KOPT-K1 (cell line): ENCODE measurements around the gene CROCC.
"Not testable (repeated sequence)": the region's sequence is repeated elsewhere in the genome, so short reads cannot be mapped to it uniquely, and the experiment has no call there.

Experiments
- H3K27ac ChIP-seq: fragments of 200-600 bp; sonication (generic); 2 replicates; pipeline ENCODE4 v1.5.1; 2016; ENCODE audit warnings: antibody characterized with exemption, mild to moderate bottlenecking, low read depth, low read length; ENCODE audit not compliant: poor library complexity, severe bottlenecking
- H3K36me3 ChIP-seq: fragments of 200-600 bp; sonication (generic); 2 replicates; pipeline ENCODE4 v1.5.1; 2017; ENCODE audit warnings: antibody characterized with exemption, mild to moderate bottlenecking, low read length, moderate library complexity; ENCODE audit not compliant: insufficient read depth
- H3K9me3 ChIP-seq: fragments of 200-600 bp; sonication (generic); 2 replicates; pipeline ENCODE4 v1.5.1; 2017; ENCODE audit warnings: antibody characterized with exemption, low read length, mild to moderate bottlenecking; ENCODE audit not compliant: insufficient read depth, poor library complexity, severe bottlenecking

The CROCC gene

DNA sequence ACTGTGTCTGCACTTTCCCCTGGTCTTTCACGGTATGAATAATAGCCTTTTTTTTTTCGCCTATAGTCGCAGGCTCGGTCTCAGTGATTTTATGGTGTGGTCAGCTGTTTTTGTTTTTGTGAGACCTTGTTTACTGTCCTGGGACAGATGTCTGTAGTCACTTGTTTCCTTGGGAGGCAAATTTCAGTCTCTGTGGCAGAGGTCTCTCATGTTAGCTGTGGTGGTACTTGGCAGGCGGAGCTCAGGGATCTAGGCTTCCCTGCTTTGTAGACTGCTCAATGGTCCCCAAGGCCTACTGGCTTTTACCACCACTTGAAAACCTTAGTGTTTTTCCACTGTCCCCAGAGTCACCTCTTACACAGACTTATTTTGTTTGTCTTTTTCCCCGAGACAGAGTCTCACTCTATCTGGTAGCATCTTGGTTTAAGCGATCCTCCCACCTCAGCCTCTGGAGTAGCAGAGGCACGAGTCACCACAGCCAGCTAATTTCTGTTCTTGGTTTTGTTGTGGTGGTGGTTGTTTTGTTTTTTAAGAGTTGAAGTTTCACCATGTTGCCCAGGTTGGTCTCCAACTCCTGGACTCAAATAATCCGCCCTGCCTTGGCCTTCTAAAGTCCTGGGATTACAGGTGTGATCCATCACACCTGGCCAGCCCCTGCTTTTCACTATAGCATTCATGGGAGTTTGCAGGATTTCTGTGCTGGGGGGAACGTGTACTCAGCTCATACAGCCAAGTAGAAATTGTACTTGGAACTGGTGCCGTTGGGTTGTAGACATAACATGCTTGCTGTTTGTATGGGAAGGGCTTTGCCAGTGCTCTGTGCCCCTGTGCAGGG lies 15.6 kb upstream of the CROCC start:
- Histone ChIP-seq H3K36me3 (no peaks in the 10 kb centered on the region), H3K27ac (peak overlapping the region; percentile 44)

DNA sequence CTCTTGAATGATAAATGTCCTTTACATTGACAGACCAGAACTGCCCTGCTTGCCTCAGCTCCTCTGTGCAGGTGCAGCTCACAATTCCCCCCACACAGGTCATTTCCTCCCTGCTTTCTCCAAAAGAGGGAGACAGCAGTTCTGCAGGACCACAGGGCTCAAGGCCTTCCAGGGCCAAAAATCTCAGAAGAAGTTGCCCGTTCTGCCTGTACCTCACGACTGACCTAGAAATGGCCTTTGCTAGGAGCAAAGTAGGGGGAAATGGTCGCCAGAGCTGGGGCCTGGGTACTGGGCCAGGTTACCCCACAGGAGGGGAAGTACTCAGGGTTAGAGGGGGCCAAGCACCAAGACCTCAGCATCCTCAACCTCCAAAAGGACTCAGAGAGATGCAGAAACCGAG lies 14.9 kb upstream of the CROCC start:
- Histone ChIP-seq H3K27ac (no peak overlapping the region), H3K9me3 (no peaks in the 10 kb centered on the region), H3K36me3 (no peaks in the 10 kb centered on the region)

More for the DNA sequence above, 15.6 kb upstream of the CROCC start:
- no peaks in the 10 kb centered on the region for H3K9me3 ChIP-seq

DNA sequence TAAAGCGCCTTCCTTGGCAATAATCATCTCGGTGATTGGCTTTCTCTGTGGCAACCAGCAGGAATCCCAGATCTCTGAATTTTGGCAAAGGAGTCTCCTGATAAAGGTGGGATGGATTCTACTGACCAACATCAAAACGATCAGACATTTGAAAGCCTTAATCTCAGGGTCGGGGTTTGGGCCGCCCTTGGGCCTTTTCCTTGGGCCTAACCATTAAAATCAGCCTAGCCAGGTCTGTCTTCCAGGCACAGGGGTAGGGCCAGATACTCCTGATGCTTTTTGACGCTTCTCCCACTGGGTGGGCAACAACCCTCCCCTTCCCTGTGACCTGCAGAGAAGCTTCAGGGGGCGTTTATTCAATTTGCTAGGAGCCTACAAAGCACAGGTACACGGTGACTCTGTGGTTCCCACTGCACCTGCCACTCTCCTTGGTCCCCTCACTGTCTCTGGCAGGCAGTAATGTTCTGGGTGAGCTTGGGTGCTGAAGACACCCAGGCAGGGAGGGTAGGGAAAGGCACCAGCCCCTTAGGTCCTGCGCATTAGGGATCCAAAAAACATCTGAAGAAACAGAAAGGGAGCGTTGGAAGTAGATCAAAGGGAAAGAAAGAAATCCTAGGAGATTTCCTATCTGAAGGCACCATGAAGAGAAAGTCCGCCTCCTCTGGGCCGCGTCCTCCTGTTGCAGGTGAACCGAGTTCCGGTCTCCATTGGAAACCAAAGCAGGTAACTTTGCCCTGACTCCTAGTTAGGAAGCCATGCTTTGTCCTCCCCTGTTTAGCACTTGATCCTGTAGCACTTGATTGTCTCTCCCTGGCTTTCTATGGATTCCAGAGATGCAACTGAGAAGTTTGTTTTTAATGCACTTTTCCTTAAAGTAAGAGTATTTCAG lies 13.6 kb upstream of the CROCC start:
- Histone ChIP-seq H3K9me3 (no peaks in the 10 kb centered on the region), H3K27ac (no peak overlapping the region), H3K36me3 (no peaks in the 10 kb centered on the region)

DNA sequence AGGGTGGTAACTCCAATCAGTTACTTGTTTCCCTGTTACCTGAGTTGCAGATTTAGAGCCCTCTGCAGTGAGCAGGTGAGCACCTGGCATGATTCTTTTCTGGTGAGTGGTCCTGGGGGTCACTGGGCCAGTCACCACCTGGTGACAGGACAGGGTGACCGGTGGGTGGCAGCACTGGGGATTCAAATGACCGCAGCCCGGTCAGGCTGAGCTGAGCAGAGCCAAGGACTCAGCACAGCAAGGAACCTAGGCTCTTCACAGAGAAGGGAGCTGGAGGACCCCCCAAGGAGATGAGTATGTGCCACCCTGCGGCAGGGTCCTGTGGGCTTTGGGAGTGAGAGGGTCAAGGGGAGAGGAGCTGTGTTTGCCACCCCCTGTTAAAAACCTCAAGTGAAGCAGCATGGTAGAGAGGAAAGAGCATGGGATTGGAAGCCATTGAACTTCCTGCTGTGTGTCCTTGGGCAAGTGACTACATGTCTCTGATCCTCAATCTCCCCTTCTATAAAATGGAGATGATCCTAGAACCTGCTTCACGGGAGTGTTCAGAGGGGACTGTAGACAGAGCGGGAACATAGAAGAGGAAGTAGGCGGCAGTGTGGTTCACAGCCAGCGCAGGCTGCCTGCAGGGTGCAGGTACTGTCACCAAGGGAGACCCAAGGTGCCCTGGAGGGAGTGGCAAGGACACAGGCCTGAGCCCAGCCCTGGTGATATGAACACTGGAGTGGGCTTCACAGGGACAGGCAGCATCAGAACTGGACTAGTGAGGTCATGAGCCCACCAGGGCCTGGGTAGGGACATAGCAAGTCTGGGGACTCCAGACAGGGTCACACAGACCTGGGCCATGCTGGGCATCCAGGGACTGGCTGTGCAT lies 9.6 kb upstream of the CROCC start:
- not testable (repeated sequence) for H3K36me3 ChIP-seq, H3K27ac ChIP-seq, H3K9me3 ChIP-seq

DNA sequence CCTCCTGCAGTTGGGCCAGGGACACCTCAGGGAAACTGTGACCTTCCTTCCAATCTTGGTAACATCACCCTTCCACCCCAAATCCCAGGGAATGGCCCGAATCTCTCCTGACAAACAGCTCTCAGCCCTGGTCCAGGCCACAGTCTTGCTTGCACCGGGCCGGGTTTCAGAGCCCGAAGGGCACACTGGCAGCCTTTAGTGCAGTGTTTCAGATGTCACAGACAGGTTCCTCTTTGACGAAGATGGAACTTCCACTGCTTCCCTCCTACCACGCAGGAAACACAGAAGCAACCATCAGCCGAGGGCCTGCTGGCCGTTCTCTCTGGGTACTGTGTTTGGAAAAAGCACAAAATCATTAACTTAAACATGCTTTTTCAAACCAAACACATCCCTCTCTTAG lies 9.0 kb upstream of the CROCC start:
- H3K27ac ChIP-seq: not testable (repeated sequence)

DNA sequence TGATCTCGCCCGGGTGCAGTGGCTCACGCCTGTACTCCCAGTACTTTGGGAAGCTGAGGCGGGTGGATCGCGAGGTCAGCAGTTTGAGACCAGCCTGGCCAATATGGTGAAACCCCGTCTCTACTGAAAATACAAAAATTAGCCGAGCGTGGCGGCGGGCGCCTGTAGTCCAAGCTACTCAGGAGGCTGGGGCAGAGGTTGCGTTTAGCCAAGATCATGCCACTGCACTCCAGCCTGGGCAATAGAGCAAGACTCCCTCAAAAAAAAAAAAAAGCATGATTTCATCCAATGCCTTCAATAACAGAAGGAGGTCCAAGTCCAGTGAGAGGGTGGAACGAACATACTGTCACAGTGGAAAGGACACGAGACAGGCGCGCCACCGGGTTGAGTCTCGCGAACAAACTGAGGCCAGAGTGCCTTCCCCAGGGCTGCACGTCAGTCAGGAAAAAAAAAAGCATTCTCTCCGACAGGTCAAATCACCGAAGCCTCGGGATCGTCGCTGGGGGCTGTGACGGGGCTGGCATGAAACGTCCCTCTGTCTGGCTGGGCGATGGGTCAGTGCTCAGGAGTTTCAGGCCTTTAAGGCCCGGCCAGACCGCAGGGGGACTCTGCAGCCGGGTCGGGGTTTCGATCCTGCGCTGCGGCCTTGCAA lies 8.4 kb upstream of the CROCC start:
- Histone ChIP-seq H3K27ac (peak overlapping the region; percentile 31), H3K9me3 (no peaks in the 10 kb centered on the region), H3K36me3 (no peaks in the 10 kb centered on the region)

More for the DNA sequence above, 9.0 kb upstream of the CROCC start:
- H3K9me3 ChIP-seq, H3K36me3 ChIP-seq: not testable (repeated sequence)

DNA sequence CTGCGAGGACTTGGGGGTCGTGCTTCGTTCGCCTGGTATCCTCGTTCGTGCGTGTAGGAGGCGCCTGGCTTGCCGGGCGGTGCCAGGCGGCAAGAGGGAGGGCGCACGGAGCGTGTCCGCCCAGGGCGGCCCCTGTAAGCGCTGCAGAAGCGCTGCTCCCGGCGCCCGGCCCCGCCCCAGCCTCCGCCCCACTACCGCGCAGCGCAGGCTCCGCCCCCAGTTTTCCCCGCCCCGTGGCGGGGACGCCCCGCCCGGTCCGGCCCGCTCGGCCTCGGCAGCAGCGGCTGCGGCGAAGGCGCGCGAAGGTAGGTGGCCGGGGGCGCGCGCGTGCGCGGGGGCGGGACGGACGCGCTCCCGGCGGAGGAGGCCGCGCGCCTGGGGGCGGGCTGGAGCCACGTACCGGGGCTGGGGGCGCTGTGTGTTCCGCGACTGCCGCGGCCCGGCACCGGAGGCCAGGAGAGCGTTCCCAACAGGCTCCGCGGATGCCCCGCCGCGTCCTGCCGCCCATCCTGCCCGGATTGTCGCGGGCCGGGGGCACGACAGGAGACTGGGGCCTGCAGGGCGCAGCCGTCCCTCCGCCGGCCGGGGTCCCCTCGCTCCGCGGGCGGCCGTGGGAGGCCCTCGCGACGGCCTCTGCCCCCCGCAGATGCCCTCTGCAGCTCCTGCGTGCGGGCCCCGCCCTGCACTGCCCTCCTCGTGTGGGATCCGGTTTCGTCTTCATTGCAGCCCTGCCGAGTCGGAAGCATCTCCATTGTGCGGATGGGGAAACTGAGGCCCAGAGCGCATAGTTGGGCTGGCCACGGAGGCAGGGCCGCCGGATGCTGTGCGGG lies 7.7 kb upstream of the CROCC start:
- Histone ChIP-seq H3K36me3 (no peaks in the 10 kb centered on the region), H3K9me3 (no peaks in the 10 kb centered on the region), H3K27ac (peak overlapping the region; percentile 41)

DNA sequence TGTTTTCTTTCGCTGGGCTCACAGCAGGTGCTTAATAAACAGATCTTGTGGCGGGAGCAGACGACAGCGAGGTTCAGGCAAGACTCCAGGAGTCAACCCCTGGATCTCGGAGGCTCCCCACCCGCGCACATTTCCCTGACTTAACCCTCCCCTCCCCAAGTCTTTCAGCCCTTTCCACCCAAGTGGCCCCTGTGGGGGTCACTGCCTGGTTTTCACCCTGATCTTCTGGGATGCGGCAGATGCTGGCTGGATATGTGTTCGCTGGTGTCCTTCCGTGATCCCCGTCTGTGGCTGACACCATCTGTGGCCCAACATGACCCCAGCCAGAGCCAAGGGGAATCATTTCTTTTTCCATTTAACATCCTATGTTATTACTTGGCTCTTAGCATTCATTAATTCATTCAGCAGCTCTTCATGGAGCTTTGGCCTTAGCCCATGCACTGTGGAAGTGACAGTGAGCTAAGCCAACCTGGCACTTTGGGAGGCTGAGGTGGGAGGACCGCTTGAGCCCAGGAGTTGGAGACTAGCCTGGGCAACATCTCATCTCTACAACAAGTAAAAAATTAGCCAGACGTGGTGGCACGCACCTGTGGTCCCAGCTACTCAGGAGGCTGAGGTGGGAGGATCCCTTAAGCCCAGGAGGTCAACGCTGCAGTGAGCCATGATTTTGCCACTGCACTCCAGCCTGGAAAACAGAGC lies 6.7 kb upstream of the CROCC start:
- not testable (repeated sequence) for H3K9me3 ChIP-seq, H3K27ac ChIP-seq, H3K36me3 ChIP-seq

DNA sequence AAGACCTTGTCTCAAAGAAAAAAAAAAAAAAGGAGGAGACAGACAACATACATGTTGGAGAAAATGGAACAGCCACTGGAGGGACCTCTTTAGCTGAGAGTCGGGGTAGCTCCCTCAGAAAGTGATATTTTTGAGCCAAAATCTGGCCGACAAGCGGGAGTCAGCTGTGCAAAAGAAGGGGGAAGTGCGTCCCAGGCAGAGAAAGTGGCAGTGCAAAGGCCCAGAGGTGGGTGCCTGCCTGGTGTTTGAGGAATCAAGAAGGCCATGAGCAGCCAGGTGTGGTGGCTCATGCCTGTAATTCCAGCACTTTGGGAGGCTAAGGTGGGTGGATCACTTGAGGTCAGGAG lies 6.1 kb upstream of the CROCC start:
- no peaks in the 10 kb centered on the region for H3K9me3 ChIP-seq
- H3K36me3 ChIP-seq: no peaks in the 10 kb centered on the region
- H3K27ac ChIP-seq: no peak overlapping the region

DNA sequence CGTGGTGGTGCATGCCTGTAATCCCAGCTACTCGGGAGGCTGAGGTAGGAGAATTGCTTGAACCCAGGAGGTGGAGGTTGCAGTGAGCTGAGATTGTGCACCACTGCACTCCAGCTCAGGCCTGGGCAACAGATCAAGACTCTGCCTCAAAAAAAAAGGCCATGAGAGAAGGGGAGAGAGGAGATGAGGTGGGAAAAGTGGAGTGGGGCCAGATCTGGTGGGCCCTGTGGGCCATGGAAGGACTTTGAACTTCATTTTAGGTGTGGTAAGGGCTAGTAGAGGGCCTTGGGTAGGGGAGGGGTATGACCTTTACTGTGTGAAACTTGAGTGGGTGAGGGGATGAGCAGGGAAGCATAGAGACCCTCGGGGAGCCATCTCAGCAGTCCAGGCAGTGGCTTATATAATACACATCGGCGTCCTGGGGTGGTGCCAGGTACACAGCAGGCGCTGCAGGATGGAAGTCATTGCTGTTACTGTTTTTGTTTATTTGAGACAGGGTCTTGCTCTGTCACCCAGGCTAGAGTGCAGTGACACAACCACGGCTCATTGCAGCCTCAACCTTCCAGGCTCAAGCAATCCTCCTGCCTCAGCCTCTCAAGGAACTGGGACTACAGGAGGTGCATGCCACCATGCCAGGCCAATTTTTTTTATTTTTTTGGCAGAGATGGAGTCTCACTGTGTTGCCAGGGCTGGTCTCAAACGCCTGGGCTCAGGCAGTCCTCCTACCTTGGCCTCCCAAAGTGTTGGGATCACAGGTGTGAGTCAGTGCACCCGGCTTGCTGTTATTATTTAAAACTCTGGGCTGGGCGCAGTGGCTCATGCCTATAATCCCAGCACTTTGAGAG lies 5.5 kb upstream of the CROCC start:
- not testable (repeated sequence) for H3K27ac ChIP-seq, H3K9me3 ChIP-seq, H3K36me3 ChIP-seq

DNA sequence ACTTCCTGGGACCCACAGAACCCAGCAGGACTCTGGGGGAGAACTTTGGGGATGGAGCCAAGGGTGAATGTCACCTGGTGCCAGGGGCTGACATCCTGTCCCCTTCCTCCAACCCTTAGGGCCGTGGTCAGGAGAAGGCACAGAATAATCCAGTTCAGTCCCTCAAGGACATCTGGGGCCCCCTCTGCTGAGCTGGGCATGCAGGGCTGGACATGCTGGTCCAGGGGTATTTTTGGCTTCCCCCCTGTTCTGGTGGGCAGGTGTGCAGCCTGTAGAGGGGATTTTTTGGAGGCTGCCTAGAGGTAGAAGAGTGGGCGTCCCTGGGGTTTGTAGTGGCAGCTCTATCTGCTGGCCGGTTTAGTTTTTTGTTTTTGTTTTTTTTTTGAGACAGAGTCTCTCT lies 3.4 kb upstream of the CROCC start:
- Histone ChIP-seq H3K36me3 (no peaks in the 10 kb centered on the region), H3K27ac (no peak overlapping the region), H3K9me3 (no peaks in the 10 kb centered on the region)

DNA sequence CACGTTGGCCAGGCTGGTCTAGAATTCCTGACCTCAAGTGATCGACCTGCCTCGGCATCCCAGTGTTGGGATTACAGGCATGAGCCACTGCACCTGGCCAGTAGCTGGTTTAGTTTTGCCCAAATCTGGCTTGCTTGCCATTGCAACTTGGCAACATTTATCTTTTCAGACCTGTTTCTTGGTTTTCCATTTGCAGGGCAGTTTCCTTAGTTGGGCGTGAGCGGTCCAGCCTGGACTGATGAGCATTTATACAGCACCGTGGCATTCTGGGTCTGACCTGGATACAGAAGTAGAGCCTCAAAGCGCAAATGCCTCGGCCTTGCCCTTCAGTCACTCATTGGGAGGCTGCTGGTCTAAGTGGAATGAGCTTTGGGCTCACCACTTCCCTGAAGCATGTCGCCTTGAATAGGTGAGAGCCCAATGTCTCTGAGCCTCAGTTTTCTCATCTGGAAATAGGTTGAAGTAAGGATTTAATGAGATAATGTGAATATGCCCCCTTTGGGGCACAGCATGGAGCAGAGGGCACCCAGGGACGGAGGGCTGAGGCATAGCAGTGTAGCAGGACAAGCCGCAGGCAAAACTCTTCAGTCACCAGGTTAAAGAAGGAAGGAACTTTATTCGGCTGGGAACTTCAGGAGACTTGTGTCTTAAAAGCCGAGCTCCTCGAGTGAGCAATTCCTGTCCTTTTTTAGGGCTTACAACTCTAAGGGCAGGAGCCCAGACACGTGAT lies 2.6 kb upstream of the CROCC start:
- H3K9me3 ChIP-seq, H3K36me3 ChIP-seq, H3K27ac ChIP-seq: not testable (repeated sequence)
